PFSK-1 (cell line): ENCODE results near the gene PNLDC1.

ENCODE experiments used
- FOXP2 ChIP-seq: optimal IDR thresholded peaks from 2 replicates; pipeline ENCODE3; 2011; ENCODE audit warnings: borderline replicate concordance, control low read depth, inconsistent platforms; ENCODE audit not compliant: insufficient read depth; ENCODE audit errors: extremely low read length, extremely low read depth
- POLR2AphosphoS5 ChIP-seq: IDR thresholded peaks from 2 replicates; pipeline ENCODE4 v1.6.1; 2012; ENCODE audit warnings: low read depth, mild to moderate bottlenecking, control low read depth, low read length, moderate library complexity
- SIN3A ChIP-seq: IDR thresholded peaks from 2 replicates; pipeline ENCODE4 v1.6.1; 2012; ENCODE audit warnings: mild to moderate bottlenecking, low read length, moderate library complexity, borderline replicate concordance; ENCODE audit not compliant: insufficient read depth
- TAF1 ChIP-seq: IDR thresholded peaks from 2 replicates; pipeline ENCODE4 v1.6.1; 2012; ENCODE audit warnings: low read length, control low read depth, borderline replicate concordance; ENCODE audit not compliant: insufficient read depth
- TF ChIP-seq, protein P1 (sequence below), 2 experiments: IDR thresholded peaks; 2 replicates each; pipeline versions ENCODE4 v1.6.1 to v1.8.0; 2011 to 2012; ENCODE audit warnings: low read depth in 2 of 2, low read length in 2 of 2, control low read depth in 1 of 2, inconsistent platforms in 1 of 2, mild to moderate bottlenecking in 1 of 2, moderate library complexity in 1 of 2; ENCODE audit not compliant: insufficient read depth in 1 of 2

DNA sequence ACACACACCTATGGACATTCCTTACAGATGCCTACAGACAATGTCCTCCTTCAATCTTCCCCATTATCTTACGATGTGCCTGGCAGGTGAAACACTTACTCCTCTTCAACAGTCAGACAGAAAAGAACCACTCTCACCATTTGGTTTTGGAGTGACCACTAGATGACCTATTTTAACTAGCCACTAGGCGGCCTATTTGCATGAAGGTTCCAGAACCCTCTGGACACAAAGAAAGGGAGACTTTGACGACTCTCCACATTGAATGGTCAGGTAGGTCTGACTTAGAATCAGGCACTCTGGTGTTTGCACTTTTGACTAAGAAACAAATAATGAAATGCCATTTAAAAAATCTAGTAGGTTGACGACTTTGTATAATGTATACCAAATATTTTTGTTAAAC is 42.0 kb downstream of the PNLDC1 start:
- TF ChIP-seq POLR2AphosphoS5 (no peak), SIN3A (no peak), TAF1 (no peak), FOXP2 (no peak)
- TF ChIP-seq, protein P1, sequence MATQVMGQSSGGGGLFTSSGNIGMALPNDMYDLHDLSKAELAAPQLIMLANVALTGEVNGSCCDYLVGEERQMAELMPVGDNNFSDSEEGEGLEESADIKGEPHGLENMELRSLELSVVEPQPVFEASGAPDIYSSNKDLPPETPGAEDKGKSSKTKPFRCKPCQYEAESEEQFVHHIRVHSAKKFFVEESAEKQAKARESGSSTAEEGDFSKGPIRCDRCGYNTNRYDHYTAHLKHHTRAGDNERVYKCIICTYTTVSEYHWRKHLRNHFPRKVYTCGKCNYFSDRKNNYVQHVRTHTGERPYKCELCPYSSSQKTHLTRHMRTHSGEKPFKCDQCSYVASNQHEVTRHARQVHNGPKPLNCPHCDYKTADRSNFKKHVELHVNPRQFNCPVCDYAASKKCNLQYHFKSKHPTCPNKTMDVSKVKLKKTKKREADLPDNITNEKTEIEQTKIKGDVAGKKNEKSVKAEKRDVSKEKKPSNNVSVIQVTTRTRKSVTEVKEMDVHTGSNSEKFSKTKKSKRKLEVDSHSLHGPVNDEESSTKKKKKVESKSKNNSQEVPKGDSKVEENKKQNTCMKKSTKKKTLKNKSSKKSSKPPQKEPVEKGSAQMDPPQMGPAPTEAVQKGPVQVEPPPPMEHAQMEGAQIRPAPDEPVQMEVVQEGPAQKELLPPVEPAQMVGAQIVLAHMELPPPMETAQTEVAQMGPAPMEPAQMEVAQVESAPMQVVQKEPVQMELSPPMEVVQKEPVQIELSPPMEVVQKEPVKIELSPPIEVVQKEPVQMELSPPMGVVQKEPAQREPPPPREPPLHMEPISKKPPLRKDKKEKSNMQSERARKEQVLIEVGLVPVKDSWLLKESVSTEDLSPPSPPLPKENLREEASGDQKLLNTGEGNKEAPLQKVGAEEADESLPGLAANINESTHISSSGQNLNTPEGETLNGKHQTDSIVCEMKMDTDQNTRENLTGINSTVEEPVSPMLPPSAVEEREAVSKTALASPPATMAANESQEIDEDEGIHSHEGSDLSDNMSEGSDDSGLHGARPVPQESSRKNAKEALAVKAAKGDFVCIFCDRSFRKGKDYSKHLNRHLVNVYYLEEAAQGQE (IDR thresholded peaks at IDR 0.05; ENCODE audit: insufficient read depth in 1 of 2, low read depth in 2 of 2, low read length in 2 of 2): no peak
